GM12878 (cell line): ENCODE measurements around the gene BEST2. TPM values are rescaled to one million over a fixed set of nuclear protein-coding genes. Genes with fewer than 3 reads are reported as not detected.

Source experiments
- ATAC-seq: fragments of 200-7000 bp; cut with Tn5 transposase; 3 replicates; pipeline ENCODE4 v1.9.1; 2020; ENCODE audit warnings: mild to moderate bottlenecking, moderate library complexity
- BruUV-seq: library from RNA; stranded (reverse); fragments of 400-500 nt; replicated peaks from 2 replicates; lab custom pipeline; 2021; lab: Mats Ljungman, UMichigan
- CTCF ChIA-PET: fragments of 300-600 bp; sonication (Branson Sonifier 250); formaldehyde crosslinking; extraction: SDS; loops from one replicate; lab custom pipeline; 2021; ENCODE audit warnings: inconsistent platforms; lab: Yijun Ruan, JAX
- POLR2A ChIA-PET: fragments of 350-600 bp; formaldehyde crosslinking; extraction: SDS; loops from one replicate; lab custom pipeline; 2021; ENCODE audit warnings: inconsistent platforms; lab: Charles Lee
- RAD21 ChIA-PET: fragments of 300-600 bp; sonication (Branson Sonifier 250); formaldehyde crosslinking; loops from one replicate; lab custom pipeline; 2023; ENCODE audit warnings: antibody characterized with exemption; ENCODE audit not compliant: unreplicated experiment; lab: Charles Lee
- SMC1A ChIA-PET: fragments of 300-600 bp; sonication (Branson Sonifier 250); formaldehyde crosslinking; loops from one replicate; lab custom pipeline; 2023; ENCODE audit not compliant: unreplicated experiment, uncharacterized antibody; lab: Charles Lee
- DNase-seq: peaks from one replicate; pipeline ENCODE4 v3.0.0-alpha.2; 2011; ENCODE audit warnings: low read depth, low spot score
- FAIRE-seq: peaks from 3 replicates; lab custom pipeline; 2011; peaks lifted over from hg19 to GRCh38; lab: Jason Lieb, UNC
- H2AFZ ChIP-seq: 2 replicates; pipeline ENCODE4 v1.6.0; 2011; ENCODE audit warnings: low read depth, low read length, control low read depth; ENCODE audit not compliant: control insufficient read depth
- H3K27ac ChIP-seq: 2 replicates; pipeline ENCODE4 v1.5.1; 2011; ENCODE audit warnings: control low read depth; ENCODE audit not compliant: control insufficient read depth, insufficient read depth
- H3K27me3 ChIP-seq, 2 experiments: replicated peaks in 1 of 2; 2 replicates each; pipeline versions ENCODE4 v1.6.0 to v1.6.1; 2011; ENCODE audit warnings: low read length in 1 of 2; ENCODE audit not compliant: control insufficient read depth in 2 of 2, insufficient read depth in 2 of 2
- H3K36me3 ChIP-seq, 2 experiments: 2 replicates each; pipeline ENCODE4 v1.5.1; 2011; ENCODE audit warnings: low read length in 1 of 2; ENCODE audit not compliant: control insufficient read depth in 2 of 2, insufficient read depth in 2 of 2
- H3K4me1 ChIP-seq: 2 replicates; pipeline ENCODE4 v1.6.1; 2011; ENCODE audit warnings: mild to moderate bottlenecking, low read length, moderate library complexity, mixed read lengths; ENCODE audit not compliant: control insufficient read depth, insufficient read depth
- H3K4me2 ChIP-seq: 2 replicates; pipeline ENCODE4 v1.6.0; 2011; ENCODE audit warnings: control low read depth; ENCODE audit not compliant: control insufficient read depth, insufficient read depth
- H3K4me3 ChIP-seq: fragments of 200-600 bp; sonication (generic); 2 replicates; pipeline ENCODE4 v1.5.1; 2016
- H3K79me2 ChIP-seq: 2 replicates; pipeline ENCODE4 v1.6.0; 2011; ENCODE audit warnings: low read length; ENCODE audit not compliant: control insufficient read depth, insufficient read depth
- H3K9ac ChIP-seq: 2 replicates; pipeline ENCODE4 v1.8.0; 2011; ENCODE audit warnings: low read length, control low read depth, mixed read lengths; ENCODE audit not compliant: control insufficient read depth, insufficient read depth
- H3K9me3 ChIP-seq: replicated peaks from 3 replicates; pipeline ENCODE4 v1.5.1; 2011; ENCODE audit warnings: mild to moderate bottlenecking, low read length; ENCODE audit not compliant: control insufficient read depth, insufficient read depth
- H4K20me1 ChIP-seq: 2 replicates; pipeline ENCODE4 v1.6.0; 2011; ENCODE audit not compliant: control insufficient read depth, insufficient read depth
- CBX3 ChIP-seq: fragments of 200-600 bp; sonication (generic); IDR thresholded peaks from 2 replicates; pipeline ENCODE4 v1.6.1; 2016; ENCODE audit warnings: low read depth, borderline replicate concordance
- CHD2 ChIP-seq: IDR thresholded peaks from 2 replicates; pipeline ENCODE4 v1.6.1; 2011; ENCODE audit warnings: low read depth, low read length, improper control_type of control experiment, borderline replicate concordance
- CREM ChIP-seq: IDR thresholded peaks from 2 replicates; pipeline ENCODE4 v1.6.1; 2014; ENCODE audit warnings: antibody characterized with exemption, low read depth
- IKZF1 ChIP-seq: fragments of 450-650 bp; conservative IDR thresholded peaks from 2 replicates; pipeline ENCODE4 v1.6.1; 2017; ENCODE audit warnings: antibody characterized with exemption, mild to moderate bottlenecking
- MLLT1 ChIP-seq: fragments of 450-650 bp; IDR thresholded peaks from 2 replicates; pipeline ENCODE4 v1.6.1; 2016; ENCODE audit warnings: mild to moderate bottlenecking
- NR2C2 ChIP-seq: IDR thresholded peaks from 2 replicates; pipeline ENCODE4 v1.6.1; 2011; ENCODE audit warnings: borderline replicate concordance, low read depth; ENCODE audit not compliant: control insufficient read depth, insufficient read length
- POLR2A ChIP-seq: IDR thresholded peaks from 2 replicates; pipeline ENCODE4 v1.6.1; 2011; ENCODE audit warnings: low read depth, mild to moderate bottlenecking, low read length
- POLR2AphosphoS5 ChIP-seq: IDR thresholded peaks from 2 replicates; pipeline ENCODE4 v1.6.1; 2011; ENCODE audit warnings: mild to moderate bottlenecking, low read length, inconsistent platforms
- SIN3A ChIP-seq: IDR thresholded peaks from 2 replicates; pipeline ENCODE4 v1.6.1; 2012; ENCODE audit warnings: low read depth, low read length, improper control_type of control experiment
- ZBTB33 ChIP-seq: fragments of 450-650 bp; IDR thresholded peaks from 2 replicates; pipeline ENCODE4 v1.6.1; 2017; ENCODE audit warnings: mild to moderate bottlenecking
- ZNF217 ChIP-seq: fragments of 450-650 bp; IDR thresholded peaks from 2 replicates; pipeline ENCODE4 v1.6.1; 2017; ENCODE audit warnings: antibody characterized with exemption, mild to moderate bottlenecking
- WGBS: methylation state at CpG from one replicate; pipeline ENCODE4 v1.1.6; 2016; ENCODE audit warnings: low lambda C conversion rate; ENCODE audit not compliant: insufficient replicate concordance, insufficient coverage; ENCODE audit errors: missing lambda C conversion rate; 5-methylcytosine and 5-hydroxymethylcytosine counted together
- in situ Hi-C: fragments of 300-500 bp; cut with MboI; formaldehyde crosslinking; loops from 9 replicates; pipeline ENCODE4 v1.14.3; 2018; ENCODE audit warnings: mixed read lengths
- intact Hi-C: fragments of 100-400 bp; cut with micrococcal nuclease; formaldehyde crosslinking; loops from one replicate; pipeline ENCODE4 v1.14.2; 2022; ENCODE audit not compliant: unreplicated experiment
- polyA plus RNA-seq, 11 experiments: library from polyadenylated mRNA; depleted of rRNA in 4 of 11; unstranded in 6 of 11; stranded (reverse) in 5 of 11; fragments of >200 nt; fragmentation: Nextera tagmentation in 4 of 11; fragmentation: Illumina TruSeq in 1 of 11; extraction: Ambion mirVana in 4 of 11; extraction: Trizol in 1 of 11; gene quantifications; 1 replicate in 1 of 11; 2 replicates in 10 of 11; pipeline versions ENCODE4 v1.2.1 to v1.2.3, GENCODE V29; 2011 to 2016; ENCODE audit warnings: inconsistent platforms in 2 of 11, missing spikeins in 2 of 11, low read depth in 1 of 11
- total RNA-seq, 4 experiments: library from RNA; depleted of rRNA in 3 of 4; stranded (reverse); fragments of >200 nt in 3 of 4; fragmentation: Illumina TruSeq in 1 of 4; extraction: Trizol in 1 of 4; gene quantifications; 2 replicates each; pipeline versions ENCODE4 v1.2.1 to v1.2.3, GENCODE V29; 2013 to 2021
- TF ChIP-seq, protein P1 (sequence below): IDR thresholded peaks from 2 replicates; pipeline ENCODE4 v1.6.1; 2012; ENCODE audit warnings: low read depth, low read length, improper control_type of control experiment

Gene BEST2
- total and polyA plus RNA-seq, 10 of the 15 experiments (the other 5 are each of a cell fraction or from before 2014, with no cell fraction given) = not detected

DNA sequence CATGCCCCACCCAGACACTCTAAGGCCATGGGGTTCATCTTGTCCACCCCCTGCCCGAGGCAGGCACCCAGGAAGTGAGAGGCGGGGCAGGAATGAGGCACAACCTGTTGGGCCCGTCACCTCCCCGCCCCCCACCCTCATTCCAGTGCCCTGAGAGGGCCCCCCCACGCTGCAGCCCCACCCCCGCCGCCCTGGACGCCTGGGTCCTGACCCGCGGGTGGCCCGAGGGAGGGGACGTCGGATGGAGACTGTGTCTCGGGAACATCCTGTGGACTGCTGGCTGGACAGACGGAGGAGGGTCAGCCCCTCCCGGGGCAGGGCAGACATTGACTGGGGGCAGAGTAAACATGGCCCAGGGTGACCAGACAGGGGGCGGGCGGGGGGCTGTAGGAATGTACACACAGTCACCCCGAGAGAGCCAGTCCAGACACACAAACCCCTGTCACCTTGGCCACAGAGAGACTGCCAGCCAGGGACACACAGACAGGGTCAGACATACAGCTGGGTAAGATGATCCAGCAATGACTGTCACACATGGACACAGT, 32.3 kb downstream of the BEST2 start:
- CTCF ChIA-PET = interaction anchor here (12.1 kb wide), 1 partner anchor 12 kb away, joined by 537 read pairs; the partner anchor contains the start of gene JUNB
- POLR2A ChIA-PET = interaction anchor here (9.3 kb wide), 1 partner anchor 10 kb away, joined by 303 read pairs; the partner anchor contains the start of gene JUNB
- WGBS = 9% methylated on average over 17 of the region's 19 CpGs
- FAIRE-seq (no peak), DNase-seq (no peak), ATAC-seq (no peak)
- TF ChIP-seq SIN3A (no peak), ZNF217 (no peak), POLR2AphosphoS5 (peak; percentile 3)
- Histone ChIP-seq H3K9me3 (no peaks in the 10 kb centered on the region), H3K4me2 (peak overlapping the region; percentile 77), H4K20me1 (no peaks in the 10 kb centered on the region), H2AFZ (no peak overlapping the region; the same call in 1 of the 2 replicates), H3K4me3 (no peak overlapping the region; the same call in 1 of the 2 replicates), H3K27ac (peak overlapping the region; percentile 97), H3K9ac (peak overlapping the region; percentile 65), H3K36me3 (no peaks in the 10 kb centered on the region), H3K4me1 (peaks cover 78% of the 10 kb centered on the region), H3K79me2 (peaks cover 13% of the 10 kb centered on the region), H3K27me3 (no peaks in the 10 kb centered on the region)
- BruUV-seq = no TSS peak
- in situ Hi-C loops = no loop called here
- RAD21 ChIA-PET = interaction anchor here (2.7 kb wide), 1 partner anchor 12 kb away, joined by 23 read pairs; no protein-coding TSS in a partner anchor
- intact Hi-C loops = loop anchor here (5.0 to 10.0 kb wide), 2 partner anchors 172 to 1689 kb away; partner anchors contain the start of genes ZNF490 and ZNF791
- SMC1A ChIA-PET = interaction anchor here (8.4 kb wide), 1 partner anchor 12 kb away, joined by 240 read pairs; the partner anchor contains the start of gene JUNB

DNA sequence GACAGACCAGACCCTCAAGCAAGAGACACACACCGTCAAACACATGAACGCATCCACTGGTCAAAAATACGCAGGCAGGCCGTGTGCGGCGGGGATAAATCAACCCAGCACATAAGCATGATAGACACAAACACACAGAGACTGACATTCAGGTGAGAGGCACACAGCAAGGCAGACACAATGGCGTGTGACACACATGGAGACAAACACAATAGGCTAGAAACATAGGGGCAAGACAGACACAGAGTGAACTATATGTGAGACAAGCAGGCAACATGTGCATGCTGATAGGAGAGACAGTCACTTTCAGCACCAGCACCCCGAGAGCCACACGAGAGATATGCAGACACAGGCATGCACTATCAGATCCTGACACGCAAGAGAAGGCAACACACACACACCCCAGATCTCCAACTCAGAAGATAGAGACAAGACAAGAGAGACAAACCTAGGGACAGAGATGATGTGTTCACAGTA, 32.8 kb downstream of the BEST2 start:
- Histone ChIP-seq H4K20me1 (no peaks in the 10 kb centered on the region), H3K36me3 (no peaks in the 10 kb centered on the region), H3K4me2 (peak overlapping the region; percentile 77), H3K27me3 (no peaks in the 10 kb centered on the region), H2AFZ (no peak overlapping the region; the same call in 1 of the 2 replicates), H3K27ac (peak overlapping the region; percentile 97), H3K9me3 (no peaks in the 10 kb centered on the region), H3K9ac (0 out of 2 replicates have a peak overlapping the region, but pooled peaks have one; percentile 21), H3K79me2 (peaks cover 15% of the 10 kb centered on the region), H3K4me3 (no peak overlapping the region), H3K4me1 (peaks cover 73% of the 10 kb centered on the region)
- intact Hi-C loops (loop anchor here (5.0 to 10.0 kb wide), 2 partner anchors 172 to 1690 kb away; partner anchors contain the start of genes ZNF490 and ZNF791), in situ Hi-C loops (no loop called here)
- no TSS peak for BruUV-seq
- DNase-seq (no peak), FAIRE-seq (no peak), ATAC-seq (no peak)
- CTCF ChIA-PET = no interaction called here
- SMC1A ChIA-PET = no interaction called here
- WGBS = 14% methylated on average over 10 of the region's 10 CpGs
- RAD21 ChIA-PET = interaction anchor here (2.7 kb wide), 1 partner anchor 12 kb away, joined by 23 read pairs; no protein-coding TSS in a partner anchor
- POLR2A ChIA-PET = no interaction called here
- no peak for TF ChIP-seq IKZF1
- TF ChIP-seq MLLT1 = peak; percentile 89
- 0 out of 2 replicates have a peak, but pooled peaks have one; percentile 23 for TF ChIP-seq POLR2A
- 0 out of 2 replicates have a peak, but pooled peaks have one; percentile 16 for TF ChIP-seq ZBTB33
- no peak for TF ChIP-seq NR2C2
- TF ChIP-seq, protein P1, sequence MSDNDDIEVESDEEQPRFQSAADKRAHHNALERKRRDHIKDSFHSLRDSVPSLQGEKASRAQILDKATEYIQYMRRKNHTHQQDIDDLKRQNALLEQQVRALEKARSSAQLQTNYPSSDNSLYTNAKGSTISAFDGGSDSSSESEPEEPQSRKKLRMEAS = 0 out of 2 replicates have a peak, but pooled peaks have one; percentile 45
- TF ChIP-seq CBX3 = no peak
- TF ChIP-seq CHD2 = 0 out of 2 replicates have a peak, but pooled peaks have one; percentile 4
- TF ChIP-seq CREM = no peak
